GM12873 (cell line): ENCODE results near the gene MOGAT2.

Experiments
- TF ChIP-seq, protein P1 (sequence below): IDR thresholded peaks from 2 replicates; pipeline ENCODE4 v1.5.1; 2012; ENCODE audit warnings: low read depth, mild to moderate bottlenecking, moderate library complexity, low read length, control low read depth; ENCODE audit not compliant: insufficient read depth; ENCODE audit errors: missing control alignments

The MOGAT2 gene

DNA sequence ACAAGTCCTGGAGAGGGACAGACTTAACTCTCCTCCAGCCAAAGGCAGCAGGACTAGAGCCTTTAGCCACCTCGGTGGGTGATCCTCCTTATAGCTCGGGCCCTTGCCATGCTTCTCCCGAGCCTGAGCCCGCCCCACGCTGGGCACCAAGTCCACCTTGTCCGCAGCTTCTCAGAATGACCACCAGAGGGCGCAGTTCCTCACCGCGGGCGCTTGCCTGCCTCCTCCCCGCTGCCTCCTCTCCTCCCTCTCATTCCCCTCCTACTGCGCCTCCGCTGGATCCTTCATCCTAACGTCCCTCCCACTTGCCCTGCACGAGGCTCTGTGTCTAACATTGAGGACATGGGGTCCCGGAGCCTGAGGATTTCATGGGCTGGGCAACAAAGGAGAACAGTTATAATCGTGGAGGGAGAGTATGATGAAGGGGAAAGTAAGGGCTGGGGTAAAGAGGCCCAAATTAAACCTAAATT, 11.3 kb upstream of the MOGAT2 start:
- TF ChIP-seq, protein P1, sequence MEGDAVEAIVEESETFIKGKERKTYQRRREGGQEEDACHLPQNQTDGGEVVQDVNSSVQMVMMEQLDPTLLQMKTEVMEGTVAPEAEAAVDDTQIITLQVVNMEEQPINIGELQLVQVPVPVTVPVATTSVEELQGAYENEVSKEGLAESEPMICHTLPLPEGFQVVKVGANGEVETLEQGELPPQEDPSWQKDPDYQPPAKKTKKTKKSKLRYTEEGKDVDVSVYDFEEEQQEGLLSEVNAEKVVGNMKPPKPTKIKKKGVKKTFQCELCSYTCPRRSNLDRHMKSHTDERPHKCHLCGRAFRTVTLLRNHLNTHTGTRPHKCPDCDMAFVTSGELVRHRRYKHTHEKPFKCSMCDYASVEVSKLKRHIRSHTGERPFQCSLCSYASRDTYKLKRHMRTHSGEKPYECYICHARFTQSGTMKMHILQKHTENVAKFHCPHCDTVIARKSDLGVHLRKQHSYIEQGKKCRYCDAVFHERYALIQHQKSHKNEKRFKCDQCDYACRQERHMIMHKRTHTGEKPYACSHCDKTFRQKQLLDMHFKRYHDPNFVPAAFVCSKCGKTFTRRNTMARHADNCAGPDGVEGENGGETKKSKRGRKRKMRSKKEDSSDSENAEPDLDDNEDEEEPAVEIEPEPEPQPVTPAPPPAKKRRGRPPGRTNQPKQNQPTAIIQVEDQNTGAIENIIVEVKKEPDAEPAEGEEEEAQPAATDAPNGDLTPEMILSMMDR: peak; percentile 96

DNA sequence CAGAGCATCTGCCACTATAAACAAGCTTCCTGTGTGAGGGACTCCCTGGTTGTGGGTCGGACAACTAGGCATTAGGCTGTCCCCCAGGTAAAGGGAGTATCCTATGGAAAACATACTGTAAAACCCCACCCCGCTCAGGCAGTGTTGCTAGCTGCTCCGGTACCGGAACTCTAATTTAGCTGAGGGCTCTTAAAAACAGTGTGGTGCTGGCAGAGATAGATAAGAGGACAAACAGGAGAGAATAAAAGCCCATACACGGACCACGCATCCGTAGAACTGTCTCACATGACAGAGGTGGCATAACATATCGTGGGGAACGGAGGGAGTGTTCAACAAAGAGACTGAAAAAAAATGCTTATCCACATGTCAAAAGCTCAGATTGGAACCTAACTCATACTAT, 3.4 kb upstream of the MOGAT2 start:
- TF ChIP-seq, protein P1: no peak

DNA sequence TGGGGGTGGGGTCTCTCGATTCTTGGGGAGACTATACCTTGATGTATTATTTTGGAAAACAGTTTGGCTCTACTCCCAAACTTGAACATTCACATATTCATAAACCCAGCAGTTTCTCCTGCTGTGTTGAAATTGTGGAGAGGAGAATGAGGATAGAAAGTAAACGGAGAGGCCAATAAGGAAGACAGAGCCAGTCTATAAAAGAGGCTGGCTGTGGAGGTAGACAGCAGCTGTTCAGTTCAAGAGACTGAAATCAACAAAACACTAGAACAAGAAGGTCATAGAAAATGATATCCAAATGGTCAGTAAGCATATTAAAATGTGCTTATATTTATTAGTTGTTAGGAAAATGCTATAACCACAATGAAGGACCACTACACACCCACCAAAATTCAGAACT, 1.9 kb upstream of the MOGAT2 start:
- TF ChIP-seq, protein P1: no peak

DNA sequence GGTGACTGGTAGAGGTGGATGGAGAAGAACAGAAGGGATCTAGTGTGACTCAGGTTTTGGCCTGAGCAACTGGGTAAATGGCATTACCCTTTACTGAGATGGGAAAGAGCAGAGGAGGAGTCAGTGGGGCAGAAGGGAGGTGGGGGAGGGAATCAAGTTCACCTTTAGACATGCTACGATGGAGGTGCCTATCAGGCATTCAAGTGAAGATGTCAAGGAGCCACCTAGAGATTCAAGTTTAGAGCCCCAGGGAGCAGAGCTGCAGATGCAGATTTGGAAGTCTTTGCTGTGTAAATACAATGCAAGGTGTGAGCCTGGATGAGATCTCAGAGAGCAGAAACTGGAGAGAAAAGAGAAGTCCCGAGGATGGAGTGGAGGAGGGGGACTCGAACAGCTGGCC, 979 bp upstream of the MOGAT2 start:
- TF ChIP-seq, protein P1: no peak

DNA sequence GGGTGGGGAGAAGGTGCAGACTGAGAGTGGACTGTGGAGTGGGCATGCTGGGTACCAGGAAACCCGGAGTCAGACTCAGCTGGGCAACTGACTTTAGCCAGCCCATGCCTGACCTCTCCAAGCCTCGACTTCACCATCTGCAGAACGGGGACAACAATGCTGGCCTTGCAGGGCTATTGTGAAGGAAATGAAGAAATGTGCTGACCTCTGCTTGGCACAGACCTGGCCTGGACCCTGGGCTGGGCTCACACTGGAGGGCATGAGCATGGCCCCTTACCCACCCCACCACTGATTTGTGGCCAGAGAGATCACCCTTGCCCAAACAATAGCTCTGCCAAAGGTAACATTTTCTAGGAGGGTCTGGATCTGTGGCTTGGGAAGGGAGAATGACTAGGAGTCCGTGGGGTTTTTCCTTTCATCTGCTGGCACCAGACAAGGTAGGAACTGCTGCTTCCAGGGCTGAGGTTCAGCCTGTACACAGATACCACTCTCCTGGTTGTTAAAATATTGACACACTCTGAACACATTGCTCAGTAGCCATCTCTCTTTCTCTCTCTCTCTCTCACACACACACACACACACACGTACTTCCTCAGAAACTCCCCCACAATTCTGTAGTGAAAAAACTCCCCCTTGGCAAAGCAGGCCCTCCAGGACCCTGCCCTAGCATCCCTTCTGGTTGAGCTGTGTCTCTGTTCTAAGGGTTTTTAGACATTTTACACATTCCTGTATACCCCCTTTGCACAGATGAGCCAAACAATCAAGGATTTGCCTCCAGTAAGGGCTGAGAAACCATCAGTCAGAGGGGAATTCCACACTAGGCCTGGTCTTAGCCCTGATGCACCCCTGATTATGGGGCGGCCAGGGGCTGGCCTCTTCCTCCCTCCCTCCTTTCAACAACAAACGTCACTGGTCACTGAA, 1.0 kb downstream of the MOGAT2 start:
- TF ChIP-seq, protein P1: no peak

DNA sequence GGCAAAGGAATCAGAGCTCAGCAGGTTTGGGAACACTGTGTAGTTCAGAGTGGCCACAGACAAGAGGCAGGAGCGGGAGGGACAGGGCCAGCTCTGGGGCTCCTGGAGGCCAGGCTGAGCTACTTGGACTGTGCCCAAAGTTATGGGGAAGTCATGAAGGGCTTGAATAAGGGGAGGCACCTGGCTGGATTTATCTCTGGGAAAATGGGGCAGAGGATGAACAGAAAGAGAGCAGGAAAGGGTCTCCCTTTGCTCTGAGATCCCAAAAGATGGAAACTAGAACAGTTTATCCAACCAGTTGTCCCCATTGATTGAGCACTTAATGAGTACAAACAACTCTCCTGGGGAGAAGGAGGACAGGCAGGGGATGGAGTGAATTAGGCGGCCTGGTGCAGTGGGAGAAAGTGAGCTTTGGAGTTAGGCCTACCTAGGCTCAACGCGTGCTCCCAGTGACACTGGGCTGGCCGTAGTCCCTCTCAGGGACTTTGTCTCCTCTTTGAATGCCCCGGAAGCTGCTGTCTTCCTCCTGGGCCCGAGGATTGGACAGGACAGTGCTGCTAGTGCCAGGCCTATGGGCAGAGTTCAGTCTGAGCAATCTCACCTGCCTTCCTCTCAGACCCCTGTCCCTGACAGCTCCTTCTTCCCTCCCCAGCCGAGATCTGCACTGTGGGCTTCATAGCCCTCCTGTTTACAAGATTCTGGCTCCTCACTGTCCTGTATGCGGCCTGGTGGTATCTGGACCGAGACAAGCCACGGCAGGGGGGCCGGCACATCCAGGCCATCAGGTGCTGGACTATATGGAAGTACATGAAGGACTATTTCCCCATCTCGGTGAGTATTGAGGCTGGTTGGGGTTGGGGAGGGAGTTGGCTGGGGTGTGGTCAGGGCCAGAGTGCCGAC, 2.0 kb downstream of the MOGAT2 start:
- TF ChIP-seq, protein P1: no peak

DNA sequence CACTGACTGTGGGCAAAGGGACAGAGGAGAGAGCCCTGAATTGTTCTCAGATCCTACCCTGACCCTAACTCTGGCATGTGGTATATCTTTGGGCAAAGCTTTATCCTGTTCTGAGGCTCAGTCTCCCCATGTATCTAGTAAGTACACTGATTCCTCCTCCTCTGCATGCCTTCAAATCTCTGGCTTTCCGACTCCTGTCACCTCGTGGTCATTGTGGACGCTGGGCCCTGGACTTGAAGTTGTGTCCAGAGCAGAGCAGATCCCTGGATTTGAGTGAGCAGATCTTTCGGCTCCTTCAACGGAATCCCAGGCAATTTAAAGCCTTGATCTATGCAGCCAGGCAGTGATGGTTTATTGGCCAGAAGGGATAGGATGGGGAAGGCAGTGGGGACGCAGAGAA, 3.0 kb downstream of the MOGAT2 start:
- TF ChIP-seq, protein P1: no peak
